Liver (tissue), 9 donors: ENCODE measurements around the gene KCNQ1. TPM values are rescaled to one million over a fixed set of nuclear protein-coding genes. Genes with fewer than 3 reads are reported as not detected.

Experiments
- DNase-seq: peaks from one replicate; pipeline ENCODE4 v3.0.0-alpha.2; 2017; ENCODE audit warnings: low spot score
- H3K27ac ChIP-seq, 2 donors: one replicate each; pipeline ENCODE4 v1.7.0; 2013; ENCODE audit warnings: inconsistent platforms in 2 of 2, low read length in 2 of 2, control low read depth in 1 of 2, low read depth in 1 of 2, mild to moderate bottlenecking in 1 of 2
- H3K27me3 ChIP-seq, 4 donors: one replicate each; pipeline versions ENCODE4 v1.6.1 to v1.7.0; 2013; ENCODE audit warnings: low read length in 3 of 4, inconsistent platforms in 1 of 4, mild to moderate bottlenecking in 1 of 4, moderate library complexity in 1 of 4; ENCODE audit not compliant: control insufficient read depth in 4 of 4, insufficient read depth in 4 of 4
- H3K36me3 ChIP-seq, 4 donors: one replicate each; pipeline versions ENCODE4 v1.6.1 to v1.7.0; 2013; ENCODE audit warnings: low read length in 3 of 4, mild to moderate bottlenecking in 3 of 4, low read depth in 1 of 4, moderate library complexity in 1 of 4; ENCODE audit not compliant: control insufficient read depth in 4 of 4, insufficient read depth in 3 of 4
- H3K4me1 ChIP-seq, 4 donors: one replicate each; pipeline versions ENCODE4 v1.6.1 to v1.7.0; 2013; ENCODE audit warnings: low read length in 3 of 4, mild to moderate bottlenecking in 3 of 4, moderate library complexity in 1 of 4; ENCODE audit not compliant: control insufficient read depth in 4 of 4, insufficient read depth in 4 of 4
- H3K4me3 ChIP-seq, 3 donors: one replicate each; pipeline versions ENCODE4 v1.6.1 to v1.7.0; 2013; ENCODE audit warnings: low read length in 3 of 3, control low read depth in 1 of 3, low read depth in 1 of 3, mild to moderate bottlenecking in 1 of 3
- H3K9ac ChIP-seq, 2 donors: one replicate each; pipeline ENCODE4 v1.7.0; 2013; ENCODE audit warnings: low read length in 2 of 2, mild to moderate bottlenecking in 2 of 2, moderate library complexity in 2 of 2, control low read depth in 1 of 2, low read depth in 1 of 2
- H3K9me3 ChIP-seq, 4 donors: one replicate each; pipeline versions ENCODE4 v1.6.1 to v1.7.0; 2013; ENCODE audit warnings: low read length in 3 of 4; ENCODE audit not compliant: control insufficient read depth in 4 of 4
- ATF3 ChIP-seq: IDR thresholded peaks from 2 replicates; pipeline ENCODE4 v1.6.1; 2016; ENCODE audit warnings: antibody characterized with exemption
- CTCF ChIP-seq: fragments of 150-350 bp; IDR thresholded peaks from 2 replicates; pipeline ENCODE4 v1.5.1; 2017; ENCODE audit warnings: improper control_type of control experiment, low read depth, low read length; ENCODE audit not compliant: missing input control
- EGR1 ChIP-seq, 2 donors: IDR thresholded peaks; 2 replicates each; pipeline ENCODE4 v1.6.1; 2016 to 2018; ENCODE audit warnings: antibody characterized with exemption in 2 of 2, low read depth in 2 of 2
- FOXA1 ChIP-seq: IDR thresholded peaks from 2 replicates; pipeline ENCODE4 v1.6.1; 2016; ENCODE audit warnings: antibody characterized with exemption
- FOXA2 ChIP-seq: IDR thresholded peaks from 2 replicates; pipeline ENCODE4 v1.6.1; 2016; ENCODE audit warnings: antibody characterized with exemption
- GABPA ChIP-seq, 2 donors: IDR thresholded peaks in 1 of 2; conservative IDR thresholded peaks in 1 of 2; 2 replicates each; pipeline ENCODE4 v1.6.1; 2016; ENCODE audit warnings: antibody characterized with exemption in 2 of 2, mild to moderate bottlenecking in 1 of 2, moderate library complexity in 1 of 2
- HNF4A ChIP-seq, 2 donors: conservative IDR thresholded peaks; 2 replicates each; pipeline ENCODE4 v1.6.1; 2016; ENCODE audit warnings: antibody characterized with exemption in 2 of 2, mild to moderate bottlenecking in 2 of 2
- HNF4G ChIP-seq: IDR thresholded peaks from 2 replicates; pipeline ENCODE4 v1.6.1; 2016; ENCODE audit warnings: antibody characterized with exemption
- JUND ChIP-seq, 2 donors: IDR thresholded peaks; 2 replicates each; pipeline ENCODE4 v1.6.1; 2016; ENCODE audit warnings: antibody characterized with exemption in 2 of 2
- MAX ChIP-seq: IDR thresholded peaks from 2 replicates; pipeline ENCODE4 v1.6.1; 2016; ENCODE audit warnings: antibody characterized with exemption
- NR2F2 ChIP-seq: IDR thresholded peaks from 2 replicates; pipeline ENCODE4 v1.6.1; 2016; ENCODE audit warnings: antibody characterized with exemption
- RAD21 ChIP-seq, 2 donors: IDR thresholded peaks; 2 replicates each; pipeline ENCODE4 v1.6.1; 2016; ENCODE audit warnings: antibody characterized with exemption in 2 of 2, mild to moderate bottlenecking in 2 of 2
- REST ChIP-seq: IDR thresholded peaks from 2 replicates; pipeline ENCODE4 v1.6.1; 2016; ENCODE audit warnings: antibody characterized with exemption, mild to moderate bottlenecking
- RXRA ChIP-seq, 2 donors: IDR thresholded peaks; 2 replicates each; pipeline ENCODE4 v1.6.1; 2017 to 2018; ENCODE audit warnings: antibody characterized with exemption in 2 of 2, mild to moderate bottlenecking in 1 of 2
- SP1 ChIP-seq: IDR thresholded peaks from 2 replicates; pipeline ENCODE4 v1.6.1; 2018; ENCODE audit warnings: antibody characterized with exemption, mild to moderate bottlenecking
- TAF1 ChIP-seq: conservative IDR thresholded peaks from 2 replicates; pipeline ENCODE4 v1.6.1; 2016; ENCODE audit warnings: antibody characterized with exemption, mild to moderate bottlenecking
- YY1 ChIP-seq: IDR thresholded peaks from 2 replicates; pipeline ENCODE4 v1.6.1; 2016; ENCODE audit warnings: antibody characterized with exemption, mild to moderate bottlenecking
- ZBTB33 ChIP-seq: IDR thresholded peaks from 2 replicates; pipeline ENCODE4 v1.6.1; 2016; ENCODE audit warnings: antibody characterized with exemption
- WGBS: extraction: QIAGEN DNeasy Blood & Tissue Kit; methylation state at CpG from one replicate; pipeline ENCODE4 v1.1.7; 2013; 5-methylcytosine and 5-hydroxymethylcytosine counted together
- polyA plus RNA-seq, 2 donors: library from polyadenylated mRNA; stranded (reverse) in 1 of 2; unstranded in 1 of 2; fragments of 200-250 nt in 1 of 2; fragments of >200 nt in 1 of 2; fragmentation: Nextera tagmentation in 1 of 2; extraction: Ambion mirVana in 1 of 2; gene quantifications; one replicate each; pipeline versions ENCODE4 v1.2.1 to v1.2.3, GENCODE V29; 2013 to 2015
- total RNA-seq, 2 donors: library from RNA; depleted of rRNA; stranded (reverse); fragments of >200 nt; gene quantifications; one replicate each; pipeline ENCODE4 v1.2.3, GENCODE V29; 2014
- donor health status: healthy.
- donor health status: healthy.
- donor health status: healthy.
- donor health status: healthy.
- donor health status: healthy.

The KCNQ1 gene
- total and polyA plus RNA-seq, 4 donors: 0.31 to 2.2 (median 1.5) TPM

GRCh38 chr11:2593393-2593950, 148.7 kb downstream of the KCNQ1 start:
- Histone ChIP-seq H3K4me3 (no peak overlapping the region), H3K36me3 (no peaks in the 10 kb centered on the region), H3K4me1 (no peaks in the 10 kb centered on the region), H3K9me3 (peaks cover 0 to 11% (median 0%) of the 10 kb centered on the region in 4 donors), H3K9ac (no peak overlapping the region), H3K27ac (no peak overlapping the region), H3K27me3 (peaks cover 0 to 2% (median 0%) of the 10 kb centered on the region in 4 donors)
- WGBS: 94% methylated on average over 15 of the region's 15 CpGs
- TF ChIP-seq JUND (IDR thresholded peaks at IDR 0.05): no peak
- no peak for DNase-seq

GRCh38 chr11:2594267-2594666, 149.5 kb downstream of the KCNQ1 start:
- Histone ChIP-seq H3K9me3 (peaks cover 0 to 11% (median 0%) of the 10 kb centered on the region in 4 donors), H3K36me3 (no peaks in the 10 kb centered on the region), H3K4me1 (no peaks in the 10 kb centered on the region), H3K4me3 (no peak overlapping the region), H3K9ac (no peak overlapping the region), H3K27ac (no peak overlapping the region), H3K27me3 (peaks cover 0 to 2% (median 0%) of the 10 kb centered on the region in 4 donors)
- 88% methylated on average over 1 of the region's 1 CpG for WGBS
- no peak for DNase-seq
- TF ChIP-seq TAF1 (no peak), FOXA2 (no peak), SP1 (no peak), GABPA (IDR thresholded peaks at IDR 0.05 in 1 of 2, conservative IDR thresholded peaks at IDR 0.05 in 1 of 2) (no peak), REST (no peak), RXRA (IDR thresholded peaks at IDR 0.05) (no peak), NR2F2 (no peak), JUND (IDR thresholded peaks at IDR 0.05) (no peak), ATF3 (no peak), YY1 (no peak), HNF4A (conservative IDR thresholded peaks at IDR 0.05) (no peak), FOXA1 (no peak), MAX (no peak), ZBTB33 (no peak), HNF4G (no peak), RAD21 (IDR thresholded peaks at IDR 0.05) (no peak), EGR1 (IDR thresholded peaks at IDR 0.05; ENCODE audit: low read depth in 2 of 2) (no peak), CTCF (no peak)
